Measurements from ENCODE around the gene TM4SF1. TPM values are rescaled to one million over a fixed set of nuclear protein-coding genes. Genes with fewer than 3 reads are reported as not detected.

TM4SF1 gene
- polyA plus RNA-seq, 1 of the 3 experiments (the other 2 are of a cell fraction) = 209 TPM

DNA sequence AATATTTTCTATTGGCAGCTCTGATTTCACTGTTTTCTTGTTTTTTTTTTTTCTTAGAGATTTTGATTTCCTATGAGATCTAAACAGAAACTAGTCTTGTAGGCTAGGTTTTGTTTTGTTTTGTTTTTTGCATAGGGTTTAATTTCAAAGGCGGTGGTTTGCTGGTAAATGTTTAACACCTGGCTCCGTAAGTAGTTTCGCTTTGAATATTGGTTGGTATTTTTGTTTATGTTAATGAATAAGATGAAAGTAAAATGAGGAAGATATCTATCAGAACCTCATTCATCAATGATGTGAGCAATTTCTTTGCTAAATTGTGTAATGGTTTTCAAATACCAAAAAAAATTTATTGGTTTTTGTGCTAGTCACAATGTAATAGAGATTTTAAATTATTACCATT lies 39.7 kb upstream of the TM4SF1 start:
- no peak overlapping the region for H3K4me3 ChIP-seq (ENCODE audit: low read depth in 2 of 2, low read length in 1 of 2)
- no peaks in the 10 kb centered on the region for H3K27me3 ChIP-seq (ENCODE audit: insufficient read depth)
- no peaks in the 10 kb centered on the region for H4K20me1 ChIP-seq (ENCODE audit: insufficient read depth)
- no peaks in the 10 kb centered on the region for H3K36me3 ChIP-seq (replicated peaks in 1 of 2; ENCODE audit: control insufficient read depth in 1 of 2, insufficient read depth in 2 of 2, low read length in 1 of 2)
- no peak overlapping the region for H3K27ac ChIP-seq (ENCODE audit: low read depth in 2 of 2, low read length in 1 of 2)
- no peaks in the 10 kb centered on the region for H3K9me2 ChIP-seq
- TF ChIP-seq FOXM1 (IDR thresholded peaks at IDR 0.05; ENCODE audit: low read depth) (no peak), SIN3A (IDR thresholded peaks at IDR 0.05; ENCODE audit: borderline replicate concordance, low read depth, low read length) (no peak), MEF2A (IDR thresholded peaks at IDR 0.05; ENCODE audit: borderline replicate concordance, low read depth) (no peak), EZH2phosphoT487 (IDR thresholded peaks at IDR 0.05; ENCODE audit: borderline replicate concordance, low read depth) (no peak), JUND (IDR thresholded peaks at IDR 0.05) (no peak), TEAD4 (IDR thresholded peaks at IDR 0.05; ENCODE audit: borderline replicate concordance, insufficient read depth) (no peak), EP300 (IDR thresholded peaks at IDR 0.05; ENCODE audit: borderline replicate concordance in 1 of 2, low read depth in 1 of 2, low read length in 1 of 2) (no peak), NRF1 (IDR thresholded peaks at IDR 0.05; ENCODE audit: low read depth, low read length) (no peak), ELF1 (IDR thresholded peaks at IDR 0.05) (no peak), YY1 (IDR thresholded peaks at IDR 0.05; ENCODE audit: low read depth) (no peak), RXRA (IDR thresholded peaks at IDR 0.05; ENCODE audit: borderline replicate concordance, low read depth) (no peak), TAF1 (IDR thresholded peaks at IDR 0.05; ENCODE audit: borderline replicate concordance, low read depth, low read length) (no peak), CHD2 (IDR thresholded peaks at IDR 0.05; ENCODE audit: low read length, partially characterized antibody) (no peak), TCF12 (IDR thresholded peaks at IDR 0.05) (no peak)
- TF ChIP-seq, protein P1, sequence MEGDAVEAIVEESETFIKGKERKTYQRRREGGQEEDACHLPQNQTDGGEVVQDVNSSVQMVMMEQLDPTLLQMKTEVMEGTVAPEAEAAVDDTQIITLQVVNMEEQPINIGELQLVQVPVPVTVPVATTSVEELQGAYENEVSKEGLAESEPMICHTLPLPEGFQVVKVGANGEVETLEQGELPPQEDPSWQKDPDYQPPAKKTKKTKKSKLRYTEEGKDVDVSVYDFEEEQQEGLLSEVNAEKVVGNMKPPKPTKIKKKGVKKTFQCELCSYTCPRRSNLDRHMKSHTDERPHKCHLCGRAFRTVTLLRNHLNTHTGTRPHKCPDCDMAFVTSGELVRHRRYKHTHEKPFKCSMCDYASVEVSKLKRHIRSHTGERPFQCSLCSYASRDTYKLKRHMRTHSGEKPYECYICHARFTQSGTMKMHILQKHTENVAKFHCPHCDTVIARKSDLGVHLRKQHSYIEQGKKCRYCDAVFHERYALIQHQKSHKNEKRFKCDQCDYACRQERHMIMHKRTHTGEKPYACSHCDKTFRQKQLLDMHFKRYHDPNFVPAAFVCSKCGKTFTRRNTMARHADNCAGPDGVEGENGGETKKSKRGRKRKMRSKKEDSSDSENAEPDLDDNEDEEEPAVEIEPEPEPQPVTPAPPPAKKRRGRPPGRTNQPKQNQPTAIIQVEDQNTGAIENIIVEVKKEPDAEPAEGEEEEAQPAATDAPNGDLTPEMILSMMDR (IDR thresholded peaks at IDR 0.05) = no peak
- TF ChIP-seq, protein P2, sequence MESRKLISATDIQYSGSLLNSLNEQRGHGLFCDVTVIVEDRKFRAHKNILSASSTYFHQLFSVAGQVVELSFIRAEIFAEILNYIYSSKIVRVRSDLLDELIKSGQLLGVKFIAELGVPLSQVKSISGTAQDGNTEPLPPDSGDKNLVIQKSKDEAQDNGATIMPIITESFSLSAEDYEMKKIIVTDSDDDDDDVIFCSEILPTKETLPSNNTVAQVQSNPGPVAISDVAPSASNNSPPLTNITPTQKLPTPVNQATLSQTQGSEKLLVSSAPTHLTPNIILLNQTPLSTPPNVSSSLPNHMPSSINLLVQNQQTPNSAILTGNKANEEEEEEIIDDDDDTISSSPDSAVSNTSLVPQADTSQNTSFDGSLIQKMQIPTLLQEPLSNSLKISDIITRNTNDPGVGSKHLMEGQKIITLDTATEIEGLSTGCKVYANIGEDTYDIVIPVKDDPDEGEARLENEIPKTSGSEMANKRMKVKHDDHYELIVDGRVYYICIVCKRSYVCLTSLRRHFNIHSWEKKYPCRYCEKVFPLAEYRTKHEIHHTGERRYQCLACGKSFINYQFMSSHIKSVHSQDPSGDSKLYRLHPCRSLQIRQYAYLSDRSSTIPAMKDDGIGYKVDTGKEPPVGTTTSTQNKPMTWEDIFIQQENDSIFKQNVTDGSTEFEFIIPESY (IDR thresholded peaks at IDR 0.05; ENCODE audit: borderline replicate concordance, low read depth) = no peak
- TF ChIP-seq, protein P3, sequence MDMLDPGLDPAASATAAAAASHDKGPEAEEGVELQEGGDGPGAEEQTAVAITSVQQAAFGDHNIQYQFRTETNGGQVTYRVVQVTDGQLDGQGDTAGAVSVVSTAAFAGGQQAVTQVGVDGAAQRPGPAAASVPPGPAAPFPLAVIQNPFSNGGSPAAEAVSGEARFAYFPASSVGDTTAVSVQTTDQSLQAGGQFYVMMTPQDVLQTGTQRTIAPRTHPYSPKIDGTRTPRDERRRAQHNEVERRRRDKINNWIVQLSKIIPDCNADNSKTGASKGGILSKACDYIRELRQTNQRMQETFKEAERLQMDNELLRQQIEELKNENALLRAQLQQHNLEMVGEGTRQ (IDR thresholded peaks at IDR 0.05; ENCODE audit: borderline replicate concordance, low read depth, low read length) = no peak
- TF ChIP-seq, protein P4, sequence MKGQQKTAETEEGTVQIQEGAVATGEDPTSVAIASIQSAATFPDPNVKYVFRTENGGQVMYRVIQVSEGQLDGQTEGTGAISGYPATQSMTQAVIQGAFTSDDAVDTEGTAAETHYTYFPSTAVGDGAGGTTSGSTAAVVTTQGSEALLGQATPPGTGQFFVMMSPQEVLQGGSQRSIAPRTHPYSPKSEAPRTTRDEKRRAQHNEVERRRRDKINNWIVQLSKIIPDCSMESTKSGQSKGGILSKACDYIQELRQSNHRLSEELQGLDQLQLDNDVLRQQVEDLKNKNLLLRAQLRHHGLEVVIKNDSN (IDR thresholded peaks at IDR 0.05; ENCODE audit: borderline replicate concordance, low read depth) = no peak
- no peaks in the 10 kb centered on the region for H3F3A ChIP-seq (replicated peaks; ENCODE audit: insufficient read depth)
- 96% methylated on average over 3 of the region's 3 CpGs for WGBS (ENCODE audit: low lambda C conversion rate)
- H3K9me3 ChIP-seq = no peaks in the 10 kb centered on the region
- POLR2A ChIA-PET = no interaction called here
- H3K9ac ChIP-seq = no peak overlapping the region
- no peak overlapping the region for H2AFZ ChIP-seq (ENCODE audit: low read depth)
- H3K4me2 ChIP-seq = no peak overlapping the region
- DNase-seq = no peak
- CTCF ChIA-PET = interaction anchor here (1.3 kb wide), 1 partner anchor 14 kb away, joined by 4 read pairs; no protein-coding TSS in a partner anchor
- no peaks in the 10 kb centered on the region for H3K79me2 ChIP-seq (ENCODE audit: insufficient read depth)
- no peaks in the 10 kb centered on the region for H3K4me1 ChIP-seq (ENCODE audit: control insufficient read depth in 1 of 2, insufficient read depth in 2 of 2, low read depth in 1 of 2, low read length in 1 of 2)
